Retinal pigment epithelial cell (primary cell): Measurements from ENCODE around the gene ASIC5.

Experiments
- DNase-seq: peaks from one replicate; pipeline ENCODE4 v3.0.0-alpha.2; 2010; ENCODE audit warnings: low read depth
- H3K4me3 ChIP-seq: 2 replicates; pipeline ENCODE4 v1.5.1; 2011; ENCODE audit warnings: mild to moderate bottlenecking, low read length, control low read depth, moderate library complexity
- TF ChIP-seq, protein P1 (sequence below): conservative IDR thresholded peaks from 2 replicates; pipeline ENCODE4 v1.5.1; 2011; ENCODE audit warnings: low read depth, low read length, control low read depth, inconsistent platforms

Gene ASIC5, protein sequence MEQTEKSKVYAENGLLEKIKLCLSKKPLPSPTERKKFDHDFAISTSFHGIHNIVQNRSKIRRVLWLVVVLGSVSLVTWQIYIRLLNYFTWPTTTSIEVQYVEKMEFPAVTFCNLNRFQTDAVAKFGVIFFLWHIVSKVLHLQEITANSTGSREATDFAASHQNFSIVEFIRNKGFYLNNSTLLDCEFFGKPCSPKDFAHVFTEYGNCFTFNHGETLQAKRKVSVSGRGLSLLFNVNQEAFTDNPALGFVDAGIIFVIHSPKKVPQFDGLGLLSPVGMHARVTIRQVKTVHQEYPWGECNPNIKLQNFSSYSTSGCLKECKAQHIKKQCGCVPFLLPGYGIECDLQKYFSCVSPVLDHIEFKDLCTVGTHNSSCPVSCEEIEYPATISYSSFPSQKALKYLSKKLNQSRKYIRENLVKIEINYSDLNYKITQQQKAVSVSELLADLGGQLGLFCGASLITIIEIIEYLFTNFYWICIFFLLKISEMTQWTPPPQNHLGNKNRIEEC

DNA sequence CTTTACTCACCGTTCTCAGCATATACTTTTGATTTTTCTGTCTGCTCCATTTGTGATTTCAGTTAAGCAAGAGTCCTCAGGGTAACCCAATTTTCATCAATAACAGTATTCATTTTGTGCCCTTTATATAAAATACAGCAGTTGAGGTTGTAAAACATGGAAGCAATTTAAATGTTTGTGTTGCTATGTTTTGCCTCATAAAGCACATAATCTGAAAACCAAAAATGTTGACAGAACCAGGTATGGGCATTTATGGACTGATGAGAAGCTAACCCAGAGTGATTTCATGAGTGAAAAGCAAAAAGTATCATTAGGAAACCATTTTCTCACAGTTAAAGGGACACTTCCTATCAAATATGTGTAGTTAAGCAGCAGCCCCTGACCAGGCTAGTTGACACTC lies at the start of gene ASIC5:
Gene ASIC5 (minus strand): TSS at position 101 of the 400 bp plus-strand sequence. CDS start 51 bp downstream, at position 50.
- no peak within 1 kb of the TSS for H3K4me3 ChIP-seq
- no peak for DNase-seq
- TF ChIP-seq, protein P1, sequence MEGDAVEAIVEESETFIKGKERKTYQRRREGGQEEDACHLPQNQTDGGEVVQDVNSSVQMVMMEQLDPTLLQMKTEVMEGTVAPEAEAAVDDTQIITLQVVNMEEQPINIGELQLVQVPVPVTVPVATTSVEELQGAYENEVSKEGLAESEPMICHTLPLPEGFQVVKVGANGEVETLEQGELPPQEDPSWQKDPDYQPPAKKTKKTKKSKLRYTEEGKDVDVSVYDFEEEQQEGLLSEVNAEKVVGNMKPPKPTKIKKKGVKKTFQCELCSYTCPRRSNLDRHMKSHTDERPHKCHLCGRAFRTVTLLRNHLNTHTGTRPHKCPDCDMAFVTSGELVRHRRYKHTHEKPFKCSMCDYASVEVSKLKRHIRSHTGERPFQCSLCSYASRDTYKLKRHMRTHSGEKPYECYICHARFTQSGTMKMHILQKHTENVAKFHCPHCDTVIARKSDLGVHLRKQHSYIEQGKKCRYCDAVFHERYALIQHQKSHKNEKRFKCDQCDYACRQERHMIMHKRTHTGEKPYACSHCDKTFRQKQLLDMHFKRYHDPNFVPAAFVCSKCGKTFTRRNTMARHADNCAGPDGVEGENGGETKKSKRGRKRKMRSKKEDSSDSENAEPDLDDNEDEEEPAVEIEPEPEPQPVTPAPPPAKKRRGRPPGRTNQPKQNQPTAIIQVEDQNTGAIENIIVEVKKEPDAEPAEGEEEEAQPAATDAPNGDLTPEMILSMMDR: no peak

DNA sequence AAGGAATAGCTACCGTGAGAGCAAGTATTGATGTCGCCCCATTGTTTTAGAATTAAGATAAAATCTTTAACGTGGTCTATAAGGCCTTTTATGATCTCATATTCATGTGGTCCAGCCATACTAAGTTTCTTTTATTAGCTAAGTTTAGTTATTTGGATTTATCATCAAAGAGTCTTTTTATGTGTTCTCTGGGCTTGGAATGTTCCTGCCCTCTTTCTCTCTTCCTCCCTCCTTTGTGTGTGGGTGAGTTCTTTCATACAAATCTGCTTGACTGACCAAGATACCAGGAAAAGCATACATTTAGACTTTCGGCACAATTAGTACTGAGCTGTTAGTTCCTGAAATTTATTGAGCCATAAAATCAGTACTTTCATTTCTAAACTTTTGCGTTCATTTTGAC lies 48.7 kb upstream of the ASIC5 start:
- TF ChIP-seq, protein P1: no peak
- no peak for DNase-seq
- H3K4me3 ChIP-seq: no peak overlapping the region

DNA sequence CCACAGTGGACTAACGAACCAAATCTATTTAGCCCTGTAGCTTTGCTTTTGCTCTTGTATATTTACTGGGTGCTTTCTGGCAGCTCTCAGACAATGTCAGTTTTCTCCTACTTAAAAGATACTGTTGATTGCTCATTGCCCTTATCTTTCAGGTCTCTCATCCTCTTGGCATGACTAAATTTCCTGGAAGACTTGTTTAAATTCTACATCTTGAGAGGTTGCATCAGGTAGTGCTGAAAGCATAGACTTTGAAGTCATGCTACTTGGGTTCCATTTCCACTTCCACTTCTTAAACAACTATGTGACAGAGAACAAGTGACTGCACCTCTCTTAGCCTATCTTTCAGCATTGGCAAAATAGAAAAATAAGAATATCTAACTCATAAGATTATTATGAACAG lies 45.8 kb upstream of the ASIC5 start:
- TF ChIP-seq, protein P1: no peak

DNA sequence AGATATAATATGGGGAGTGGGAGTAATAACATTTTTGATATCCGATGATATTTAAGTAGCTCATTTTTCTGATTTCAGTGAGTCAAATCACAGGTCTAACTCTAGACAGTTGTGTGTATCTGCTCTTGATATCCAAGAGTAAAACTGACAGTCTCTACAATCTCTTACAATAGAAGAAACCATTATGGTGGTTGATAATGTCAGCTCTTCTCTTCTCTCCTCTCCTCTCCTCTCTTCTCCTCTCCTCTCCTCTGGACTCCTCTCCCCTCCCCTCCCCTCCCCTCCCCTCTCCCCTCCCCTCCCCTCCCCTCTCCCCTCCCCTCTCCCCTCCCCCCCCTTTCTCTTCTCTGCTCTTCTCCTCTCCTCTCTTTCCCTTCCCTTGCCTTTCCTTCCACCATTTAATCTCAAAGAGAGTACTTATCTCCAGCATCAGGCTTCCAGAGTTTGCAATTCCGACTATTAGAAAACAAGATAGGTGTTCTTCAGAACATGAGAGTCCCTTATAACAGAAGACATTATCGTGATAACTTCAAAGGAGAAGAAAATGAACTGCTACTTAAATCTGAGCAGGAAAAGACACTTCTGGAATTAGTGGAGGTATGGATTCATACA lies 43.6 kb upstream of the ASIC5 start:
- TF ChIP-seq, protein P1: no peak
- no peak overlapping the region for H3K4me3 ChIP-seq
- no peak for DNase-seq

More for the DNA sequence above, 45.8 kb upstream of the ASIC5 start:
- DNase-seq: no peak
- H3K4me3 ChIP-seq: no peak overlapping the region

DNA sequence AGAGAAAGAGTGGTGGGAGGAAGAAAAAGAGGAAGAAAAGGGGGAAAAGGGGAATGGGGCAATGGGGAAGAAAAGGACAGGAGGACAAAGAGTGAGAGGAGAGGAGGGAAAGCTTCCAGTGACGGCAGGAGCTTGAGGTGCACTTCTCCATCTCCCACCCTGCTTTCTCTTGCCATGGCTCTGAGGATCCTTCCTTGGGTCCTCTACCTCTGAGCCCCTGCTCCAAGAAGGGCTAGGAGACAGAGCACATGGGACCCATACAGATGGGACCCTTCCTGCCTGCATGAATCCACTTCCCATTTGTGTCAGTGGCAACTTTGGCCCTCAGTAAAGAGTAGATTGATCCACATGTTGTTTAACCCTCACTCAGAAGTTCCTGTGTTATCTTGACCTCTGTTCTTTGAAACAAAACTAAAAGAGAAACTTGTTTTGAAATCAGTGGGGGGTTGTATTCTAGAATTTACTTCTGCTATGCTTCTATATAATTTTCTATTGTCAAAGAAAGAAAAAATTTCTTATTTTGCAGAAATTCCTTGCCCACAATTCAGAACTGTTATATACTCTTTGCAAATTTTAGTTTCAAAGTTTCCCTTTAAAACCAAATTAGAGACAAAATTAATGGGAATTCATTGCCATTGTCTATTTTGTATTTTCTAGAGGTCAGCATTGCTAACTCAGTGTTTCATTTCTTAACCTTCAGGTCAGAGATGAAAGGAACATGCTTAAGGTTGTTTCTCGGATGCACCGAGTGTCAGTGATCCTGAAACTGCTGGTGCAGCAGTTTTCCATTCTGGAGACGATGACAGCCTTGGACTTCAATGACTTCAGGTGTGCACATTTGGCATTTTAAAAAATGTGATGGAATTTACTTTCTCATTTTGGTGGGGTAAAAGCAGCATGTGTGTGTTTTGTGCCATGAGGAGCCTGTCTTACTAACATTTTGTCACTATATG lies 42.4 kb upstream of the ASIC5 start:
- DNase-seq: no peak
- no peak overlapping the region for H3K4me3 ChIP-seq
- TF ChIP-seq, protein P1: no peak

DNA sequence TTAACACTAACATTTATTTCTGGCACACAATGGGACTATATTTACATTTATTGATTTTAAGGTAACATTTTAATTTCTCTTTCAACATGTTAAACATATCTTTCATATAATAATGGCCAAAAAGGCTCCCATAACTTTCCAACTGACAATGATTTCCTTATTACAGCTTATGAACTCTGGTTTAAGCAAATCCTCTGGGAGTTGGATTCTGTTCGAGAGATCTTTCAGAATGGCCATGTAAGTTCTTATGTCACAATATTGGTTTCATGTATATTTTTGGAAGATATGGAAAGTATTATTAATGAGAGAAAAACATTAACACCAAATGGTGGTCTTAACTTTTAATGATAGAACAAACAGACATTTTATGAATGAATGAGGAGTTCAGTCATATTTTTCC lies 41.5 kb upstream of the ASIC5 start:
- no peak overlapping the region for H3K4me3 ChIP-seq
- DNase-seq: no peak
- TF ChIP-seq, protein P1: no peak
